Measurements from ENCODE around the gene CCDC71.

- TF ChIP-seq, protein P1, sequence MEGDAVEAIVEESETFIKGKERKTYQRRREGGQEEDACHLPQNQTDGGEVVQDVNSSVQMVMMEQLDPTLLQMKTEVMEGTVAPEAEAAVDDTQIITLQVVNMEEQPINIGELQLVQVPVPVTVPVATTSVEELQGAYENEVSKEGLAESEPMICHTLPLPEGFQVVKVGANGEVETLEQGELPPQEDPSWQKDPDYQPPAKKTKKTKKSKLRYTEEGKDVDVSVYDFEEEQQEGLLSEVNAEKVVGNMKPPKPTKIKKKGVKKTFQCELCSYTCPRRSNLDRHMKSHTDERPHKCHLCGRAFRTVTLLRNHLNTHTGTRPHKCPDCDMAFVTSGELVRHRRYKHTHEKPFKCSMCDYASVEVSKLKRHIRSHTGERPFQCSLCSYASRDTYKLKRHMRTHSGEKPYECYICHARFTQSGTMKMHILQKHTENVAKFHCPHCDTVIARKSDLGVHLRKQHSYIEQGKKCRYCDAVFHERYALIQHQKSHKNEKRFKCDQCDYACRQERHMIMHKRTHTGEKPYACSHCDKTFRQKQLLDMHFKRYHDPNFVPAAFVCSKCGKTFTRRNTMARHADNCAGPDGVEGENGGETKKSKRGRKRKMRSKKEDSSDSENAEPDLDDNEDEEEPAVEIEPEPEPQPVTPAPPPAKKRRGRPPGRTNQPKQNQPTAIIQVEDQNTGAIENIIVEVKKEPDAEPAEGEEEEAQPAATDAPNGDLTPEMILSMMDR (IDR thresholded peaks at IDR 0.05): no peak
- no peak for TF ChIP-seq POLR2AphosphoS5 (IDR thresholded peaks at IDR 0.05)
These were observed 15.2 kb upstream of the CCDC71 start for GRCh38 chr3:49181351-49181750.
